Gastroesophageal sphincter (tissue), 4 donors: ENCODE measurements around the gene CACNA1I. TPM values are rescaled to one million over a fixed set of nuclear protein-coding genes. Genes with fewer than 3 reads are reported as not detected.

Source experiments
- ATAC-seq: fragments of 150-250 bp; one replicate; pipeline ENCODE4 v1.9.1; 2016; ENCODE audit warnings: mild to moderate bottlenecking, moderate library complexity
- H3K27ac ChIP-seq, 4 donors: fragments of 200-600 bp; sonication (generic) in 3 of 4; 1 replicate in 3 of 4; 2 replicates in 1 of 4; pipeline ENCODE4 v1.5.1; 2016 to 2019
- H3K27me3 ChIP-seq: fragments of 200-600 bp; sonication (generic); one replicate; pipeline ENCODE4 v1.5.1; 2019
- H3K36me3 ChIP-seq, 2 donors: fragments of 200-600 bp; sonication (generic); one replicate each; pipeline ENCODE4 v1.5.1; 2019; ENCODE audit warnings: control low read depth in 1 of 2
- H3K4me1 ChIP-seq, 3 donors: fragments of 200-600 bp; sonication (generic); 1 replicate in 2 of 3; 2 replicates in 1 of 3; pipeline ENCODE4 v1.5.1; 2016 to 2019; ENCODE audit warnings: control low read depth in 2 of 3
- H3K4me3 ChIP-seq, 2 donors: fragments of 200-600 bp; sonication (generic); one replicate each; pipeline ENCODE4 v1.5.1; 2019; ENCODE audit warnings: mild to moderate bottlenecking in 1 of 2, moderate library complexity in 1 of 2
- H3K9me3 ChIP-seq, 3 donors: fragments of 200-600 bp; sonication (generic); one replicate each; pipeline ENCODE4 v1.5.1; 2017 to 2019; ENCODE audit warnings: control low read depth in 2 of 3
- CTCF ChIP-seq, 4 experiments: fragments of 200-600 bp in 2 of 4; fragments of 450-650 bp in 2 of 4; sonication (generic) in 1 of 4; IDR thresholded peaks; one replicate each; pipeline ENCODE4 v1.5.1; 2017 to 2019; ENCODE audit warnings: antibody characterized with exemption in 4 of 4, mild to moderate bottlenecking in 2 of 4, moderate library complexity in 2 of 4
- EP300 ChIP-seq: sonication (generic); formaldehyde crosslinking; IDR thresholded peaks from one replicate; pipeline ENCODE4 v1.6.1; 2017; ENCODE audit warnings: antibody characterized with exemption, mild to moderate bottlenecking
- POLR2A ChIP-seq, 2 donors: fragments of 450-650 bp; IDR thresholded peaks; one replicate each; pipeline ENCODE4 v1.6.1; 2017; ENCODE audit warnings: antibody characterized with exemption in 2 of 2, mild to moderate bottlenecking in 2 of 2, moderate library complexity in 1 of 2
- POLR2AphosphoS5 ChIP-seq: sonication (generic); formaldehyde crosslinking; IDR thresholded peaks from one replicate; pipeline ENCODE4 v1.6.1; 2017; ENCODE audit warnings: antibody characterized with exemption
- WGBS, 2 donors: methylation state at CpG; one replicate each; pipeline ENCODE4 v1.1.5; 2018; ENCODE audit warnings: low coverage in 1 of 2; 5-methylcytosine and 5-hydroxymethylcytosine counted together
- total RNA-seq, 4 donors: library from RNA; depleted of rRNA; stranded (reverse); fragments of >200 nt; gene quantifications; one replicate each; pipeline ENCODE4 v1.1.0, GENCODE V29; 2016

CACNA1I gene
- total RNA-seq, 4 donors from 2014 or later, result 0.04 to 0.54 (median 0.11) TPM

GRCh38 chr22:39712751-39713525, 142.4 kb downstream of the CACNA1I start:
- 51 to 82% methylated on average over 5 to 7 of the region's 18 CpGs for WGBS, 2 donors
- H3K9me3 ChIP-seq, result no peaks in the 10 kb centered on the region
- peaks cover 0 to 5% (median 0%) of the 10 kb centered on the region in 3 donors for H3K4me1 ChIP-seq
- ATAC-seq, result no peak
- peaks cover 43% of the 10 kb centered on the region for H3K27me3 ChIP-seq
- no peak overlapping the region for H3K4me3 ChIP-seq
- H3K27ac ChIP-seq, result no peak overlapping the region
- H3K36me3 ChIP-seq, result no peaks in the 10 kb centered on the region
- TF ChIP-seq CTCF (IDR thresholded peaks at IDR 0.05), result no peak
- no peak for TF ChIP-seq POLR2A (IDR thresholded peaks at IDR 0.05)
- no peak for TF ChIP-seq EP300
- TF ChIP-seq POLR2AphosphoS5, result no peak

GRCh38 chr22:39713799-39714290, 143.3 kb downstream of the CACNA1I start:
- Histone ChIP-seq H3K27ac (no peak overlapping the region), H3K9me3 (no peaks in the 10 kb centered on the region), H3K36me3 (no peaks in the 10 kb centered on the region), H3K4me1 (peaks cover 0 to 5% (median 0%) of the 10 kb centered on the region in 3 donors), H3K27me3 (peaks cover 36% of the 10 kb centered on the region), H3K4me3 (no peak overlapping the region)
- WGBS, 2 donors, result 48% methylated on average over 5 of the region's 10 CpGs; no CpG with 5 or more reads in 1 of the 2 donors
- no peak for TF ChIP-seq POLR2AphosphoS5
- TF ChIP-seq CTCF (IDR thresholded peaks at IDR 0.05), result no peak
- no peak for TF ChIP-seq POLR2A (IDR thresholded peaks at IDR 0.05)
- TF ChIP-seq EP300, result no peak
- ATAC-seq, result no peak

- Histone ChIP-seq H3K4me1 (peaks cover 0 to 5% (median 0%) of the 10 kb centered on the region in 3 donors), H3K27ac (no peak overlapping the region), H3K9me3 (no peaks in the 10 kb centered on the region), H3K27me3 (peaks cover 37% of the 10 kb centered on the region), H3K36me3 (no peaks in the 10 kb centered on the region), H3K4me3 (no peak overlapping the region)
- 92 to 100% methylated on average over 3 to 6 of the region's 8 CpGs for WGBS, 2 donors
- ATAC-seq, result no peak
- TF ChIP-seq EP300, result no peak
- TF ChIP-seq POLR2A (IDR thresholded peaks at IDR 0.05), result no peak
- TF ChIP-seq POLR2AphosphoS5, result no peak
- TF ChIP-seq CTCF (IDR thresholded peaks at IDR 0.05), result no peak
These were observed 143.8 kb downstream of the CACNA1I start for GRCh38 chr22:39714321-39714720.

GRCh38 chr22:39715778-39716495, 145.4 kb downstream of the CACNA1I start:
- ATAC-seq, result no peak
- Histone ChIP-seq H3K4me3 (no peak overlapping the region), H3K4me1 (no peaks in the 10 kb centered on the region), H3K36me3 (no peaks in the 10 kb centered on the region), H3K27ac (no peak overlapping the region), H3K27me3 (peaks cover 34% of the 10 kb centered on the region), H3K9me3 (no peaks in the 10 kb centered on the region)
- TF ChIP-seq POLR2A (IDR thresholded peaks at IDR 0.05) (no peak), POLR2AphosphoS5 (no peak), EP300 (no peak), CTCF (IDR thresholded peaks at IDR 0.05) (no peak)
- WGBS, 2 donors, result 78 to 95% methylated on average over 4 to 11 of the region's 25 CpGs
